Adrenal gland (tissue), 12 donors: ENCODE results near the gene NOX4. TPM values are rescaled to one million over a fixed set of nuclear protein-coding genes. Genes with fewer than 3 reads are reported as not detected.

Source experiments
- DNase-seq, 7 donors: peaks; one replicate each; pipeline ENCODE4 v3.0.0-alpha.2; 2019 to 2020
- H3K27ac ChIP-seq, 5 donors: fragments of 200-600 bp; sonication (generic) in 4 of 5; 1 replicate in 3 of 5; 2 replicates in 2 of 5; pipeline versions ENCODE4 v1.5.1 to v1.8.0; 2016 to 2020; ENCODE audit warnings: mild to moderate bottlenecking in 1 of 5
- H3K27me3 ChIP-seq: fragments of 200-600 bp; 2 replicates; pipeline ENCODE4 v1.8.0; 2021
- H3K36me3 ChIP-seq, 2 donors: fragments of 200-600 bp; replicated peaks in 1 of 2; 1 replicate in 1 of 2; 2 replicates in 1 of 2; pipeline versions ENCODE4 v1.5.1 to v1.8.0; 2018 to 2022
- H3K4me1 ChIP-seq, 2 donors: fragments of 200-600 bp; replicated peaks in 1 of 2; 1 replicate in 1 of 2; 2 replicates in 1 of 2; pipeline versions ENCODE4 v1.5.1 to v1.8.0; 2018 to 2021
- H3K4me3 ChIP-seq, 4 donors: fragments of 200-600 bp; sonication (generic) in 3 of 4; one replicate each; pipeline ENCODE4 v1.5.1; 2016 to 2018
- H3K9me3 ChIP-seq, 3 donors: fragments of 200-600 bp; sonication (generic) in 1 of 3; replicated peaks in 1 of 3; 1 replicate in 2 of 3; 2 replicates in 1 of 3; pipeline versions ENCODE4 v1.5.1 to v1.8.0; 2016 to 2021
- POLR2A ChIP-seq, 2 donors: fragments of 450-650 bp; IDR thresholded peaks; one replicate each; pipeline ENCODE4 v1.6.1; 2017; ENCODE audit warnings: antibody characterized with exemption in 2 of 2, mild to moderate bottlenecking in 2 of 2, moderate library complexity in 1 of 2
- WGBS, 4 donors: extraction: QIAGEN DNeasy Blood & Tissue Kit in 2 of 4; methylation state at CpG; one replicate each; pipeline versions ENCODE4 v1.1.5 to v1.1.7; 2013 to 2017; 5-methylcytosine and 5-hydroxymethylcytosine counted together
- intact Hi-C, 2 donors: fragments of 100-400 bp; cut with DNase I; formaldehyde crosslinking; loops; one replicate each; pipeline versions ENCODE4 v1.14.1 to v1.15.0; 2022 to 2023
- polyA plus RNA-seq, 3 donors: library from polyadenylated mRNA; stranded (reverse); fragments of 200-250 nt in 2 of 3; fragments of 350-450 nt in 1 of 3; fragmentation: Illumina TruSeq in 1 of 3; extraction: RNeasy Lipid Tissue Mini Kit (QIAGEN cat#74804) in 1 of 3; gene quantifications; one replicate each; pipeline ENCODE4 v1.2.3, GENCODE V29; 2013 to 2014
- total RNA-seq, 9 donors: library from RNA; depleted of rRNA in 4 of 9; stranded (reverse); fragments of >200 nt in 4 of 9; fragments of 120-200 nt in 1 of 9; fragmentation: NEBNext Ultra II Directional in 1 of 9; extraction: Animal tissue kit (Norgen Biotek cat#: 25700) in 1 of 9; gene quantifications; one replicate each; pipeline versions ENCODE4 v1.1.0 to v1.2.4, GENCODE V29; 2013 to 2023
- TF ChIP-seq, protein P1 (sequence below), 6 experiments: fragments of 450-650 bp in 4 of 6; fragments of 200-600 bp in 2 of 6; sonication (generic) in 1 of 6; IDR thresholded peaks; 1 replicate in 5 of 6; 2 replicates in 1 of 6; pipeline versions ENCODE4 v1.5.1 to v1.8.0; 2016 to 2021; ENCODE audit warnings: antibody characterized with exemption in 6 of 6, mild to moderate bottlenecking in 2 of 6, moderate library complexity in 1 of 6
- donor health status: healthy with polysubstance abuse.
- donor health status: Bipolar disorder and iron deficiency.
- donor health status: DM: yes; HTN: yes; CAD: no.
- donor health status: DM: no; HTN: no; CAD: no.
- donor health status: DM: no; HTN: no; CAD: no.
- donor health status: DM: yes; HTN: yes; CAD: no.

The NOX4 gene
- total and polyA plus RNA-seq, 12 donors, result 0.14 to 8.8 (median 0.81) TPM; not detected in 1

DNA sequence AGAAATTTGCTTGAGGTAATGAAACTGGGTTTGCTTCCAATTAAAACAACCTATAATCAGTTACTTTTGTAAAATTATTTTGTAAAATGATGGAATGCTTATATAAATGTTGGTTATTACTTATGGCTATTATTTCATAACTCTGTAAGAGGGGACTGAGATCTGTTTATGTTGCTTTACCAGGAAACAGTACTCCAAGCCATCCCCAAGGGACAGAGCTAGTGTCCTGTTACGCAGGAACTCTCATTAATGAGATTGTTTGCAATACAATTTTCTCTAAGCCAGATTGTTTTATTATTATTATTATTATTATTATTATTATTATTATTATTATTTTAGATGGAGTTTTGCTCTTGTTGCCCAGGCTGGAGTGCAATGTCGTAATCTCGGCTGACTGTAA, 2.3 kb upstream of the NOX4 start:
- no peak for DNase-seq
- Histone ChIP-seq H3K9me3 (no peaks in the 10 kb centered on the region), H3K4me1 (no peaks in the 10 kb centered on the region), H3K27me3 (peaks cover 5% of the 10 kb centered on the region), H3K36me3 (no peaks in the 10 kb centered on the region), H3K27ac (no peak overlapping the region), H3K4me3 (no peak overlapping the region)
- 84 to 94% (median 85%) methylated on average over 3 of the region's 3 CpGs for WGBS, 4 donors
- TF ChIP-seq, protein P1, sequence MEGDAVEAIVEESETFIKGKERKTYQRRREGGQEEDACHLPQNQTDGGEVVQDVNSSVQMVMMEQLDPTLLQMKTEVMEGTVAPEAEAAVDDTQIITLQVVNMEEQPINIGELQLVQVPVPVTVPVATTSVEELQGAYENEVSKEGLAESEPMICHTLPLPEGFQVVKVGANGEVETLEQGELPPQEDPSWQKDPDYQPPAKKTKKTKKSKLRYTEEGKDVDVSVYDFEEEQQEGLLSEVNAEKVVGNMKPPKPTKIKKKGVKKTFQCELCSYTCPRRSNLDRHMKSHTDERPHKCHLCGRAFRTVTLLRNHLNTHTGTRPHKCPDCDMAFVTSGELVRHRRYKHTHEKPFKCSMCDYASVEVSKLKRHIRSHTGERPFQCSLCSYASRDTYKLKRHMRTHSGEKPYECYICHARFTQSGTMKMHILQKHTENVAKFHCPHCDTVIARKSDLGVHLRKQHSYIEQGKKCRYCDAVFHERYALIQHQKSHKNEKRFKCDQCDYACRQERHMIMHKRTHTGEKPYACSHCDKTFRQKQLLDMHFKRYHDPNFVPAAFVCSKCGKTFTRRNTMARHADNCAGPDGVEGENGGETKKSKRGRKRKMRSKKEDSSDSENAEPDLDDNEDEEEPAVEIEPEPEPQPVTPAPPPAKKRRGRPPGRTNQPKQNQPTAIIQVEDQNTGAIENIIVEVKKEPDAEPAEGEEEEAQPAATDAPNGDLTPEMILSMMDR (IDR thresholded peaks at IDR 0.05), result no peak
- TF ChIP-seq POLR2A (IDR thresholded peaks at IDR 0.05), result no peak
- intact Hi-C loops, result no loop called here

GRCh38 chr11:89490602-89490980, 584 bp downstream of the NOX4 start:
- TF ChIP-seq, protein P1 (IDR thresholded peaks at IDR 0.05), result no peak
- TF ChIP-seq POLR2A (IDR thresholded peaks at IDR 0.05), result no peak
- Histone ChIP-seq H3K27ac (no peak overlapping the region), H3K4me3 (peak overlapping the region in 1 of 4 donors; percentile 47), H3K4me1 (no peaks in the 10 kb centered on the region), H3K27me3 (peaks cover 5% of the 10 kb centered on the region), H3K9me3 (no peaks in the 10 kb centered on the region), H3K36me3 (no peaks in the 10 kb centered on the region)
- no peak for DNase-seq
- WGBS, 4 donors, result 30 to 43% (median 34%) methylated on average over 3 of the region's 3 CpGs
- intact Hi-C loops, result no loop called here

DNA sequence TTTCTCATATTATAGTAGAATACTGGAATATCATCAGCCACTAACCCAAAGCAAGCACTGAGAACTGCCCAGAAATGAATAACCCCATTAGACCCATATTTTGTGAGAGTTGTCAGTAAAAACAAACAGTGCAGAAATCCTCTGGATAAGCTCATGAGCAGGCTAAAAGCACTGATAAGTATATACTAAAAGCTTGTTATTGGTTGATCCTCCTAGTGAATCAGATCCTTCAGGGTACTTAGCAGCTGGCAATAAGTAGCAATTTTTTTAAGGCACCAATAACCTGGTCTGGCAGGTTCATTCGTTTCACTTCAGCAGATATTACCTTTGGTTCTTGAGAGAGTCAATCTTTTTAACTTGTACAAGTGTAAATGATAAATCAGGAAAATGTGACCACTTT, 1.2 kb downstream of the NOX4 start:
- Histone ChIP-seq H3K4me3 (no peak overlapping the region), H3K4me1 (no peaks in the 10 kb centered on the region), H3K36me3 (no peaks in the 10 kb centered on the region), H3K27ac (no peak overlapping the region), H3K9me3 (no peaks in the 10 kb centered on the region), H3K27me3 (peaks cover 5% of the 10 kb centered on the region)
- WGBS, 4 donors, result 36 to 55% (median 46%) methylated on average over 1 of the region's 1 CpG
- intact Hi-C loops, result no loop called here
- DNase-seq, result no peak
- TF ChIP-seq, protein P1 (IDR thresholded peaks at IDR 0.05), result no peak
- no peak for TF ChIP-seq POLR2A (IDR thresholded peaks at IDR 0.05)

- no peaks in the 10 kb centered on the region for H3K4me1 ChIP-seq
- H3K9me3 ChIP-seq, result no peaks in the 10 kb centered on the region
- DNase-seq, result no peak
- H3K36me3 ChIP-seq, result no peaks in the 10 kb centered on the region
- H3K27ac ChIP-seq, result no peak overlapping the region
- TF ChIP-seq, protein P1 (IDR thresholded peaks at IDR 0.05), result no peak
- TF ChIP-seq POLR2A (IDR thresholded peaks at IDR 0.05), result no peak
- H3K27me3 ChIP-seq, result peaks cover 5% of the 10 kb centered on the region
- H3K4me3 ChIP-seq, result no peak overlapping the region
- 64 to 76% (median 73%) methylated on average over 3 of the region's 3 CpGs for WGBS, 4 donors
- intact Hi-C loops, result no loop called here
Measured at GRCh38 chr11:89487016-89487415, 4.2 kb downstream of the NOX4 start.
